HepG2 (cell line): ENCODE results near the gene CBX2. TPM values are rescaled to one million over a fixed set of nuclear protein-coding genes. Genes with fewer than 3 reads are reported as not detected.

Experiments used
- CCDC6 ChIP-seq: sonication (generic); formaldehyde crosslinking; IDR thresholded peaks from 2 replicates; pipeline ENCODE4 v1.8.1; 2022; ENCODE audit warnings: mild to moderate bottlenecking, missing genetic modification reagents, moderate library complexity
- CREB1 ChIP-seq, 2 experiments: fragments of 450-650 bp in 1 of 2; IDR thresholded peaks; 2 replicates each; pipeline ENCODE4 v1.6.1; 2016 to 2017; ENCODE audit warnings: control low read depth in 1 of 2, mild to moderate bottlenecking in 1 of 2, missing compliant biosample characterization in 1 of 2, missing genetic modification characterization in 1 of 2
- ESRRA ChIP-seq: sonication (generic); formaldehyde crosslinking; IDR thresholded peaks from 2 replicates; pipeline ENCODE4 v1.5.1; 2020; ENCODE audit warnings: mild to moderate bottlenecking, low read depth, missing genetic modification reagents
- HOXD1 ChIP-seq: sonication (generic); formaldehyde crosslinking; IDR thresholded peaks from 2 replicates; pipeline ENCODE4 v1.5.0; 2020; ENCODE audit warnings: missing genetic modification reagents
- KDM5B ChIP-seq: sonication (generic); formaldehyde crosslinking; IDR thresholded peaks from 2 replicates; pipeline ENCODE4 v1.4.0; 2020; ENCODE audit warnings: missing genetic modification reagents, mild to moderate bottlenecking, borderline replicate concordance
- KDM6A ChIP-seq: IDR thresholded peaks from 2 replicates; pipeline ENCODE4 v1.6.1; 2016; ENCODE audit warnings: low read depth
- NFKB2 ChIP-seq: sonication (generic); formaldehyde crosslinking; IDR thresholded peaks from 2 replicates; pipeline ENCODE4 v1.4.0; 2020; ENCODE audit warnings: missing genetic modification reagents, borderline replicate concordance
- PCBP2 ChIP-seq: fragments of 200-400 bp; formaldehyde crosslinking; optimal IDR thresholded peaks from 2 replicates; pipeline ENCODE3; 2018; ENCODE audit warnings: low read length, low read depth; ENCODE audit not compliant: poor library complexity, severe bottlenecking
- REPIN1 ChIP-seq: sonication (generic); formaldehyde crosslinking; IDR thresholded peaks from 2 replicates; pipeline ENCODE4 v1.8.0; 2022; ENCODE audit warnings: missing genetic modification reagents, low read depth, mild to moderate bottlenecking, borderline replicate concordance
- SMYD3 ChIP-seq: sonication (generic); formaldehyde crosslinking; IDR thresholded peaks from 2 replicates; pipeline ENCODE4 v1.8.1; 2023; ENCODE audit warnings: mild to moderate bottlenecking, missing genetic modification reagents
- SPEN ChIP-seq: sonication (generic); formaldehyde crosslinking; IDR thresholded peaks from 2 replicates; pipeline ENCODE4 v1.5.1; 2020; ENCODE audit warnings: low read depth, mild to moderate bottlenecking, missing genetic modification reagents
- TRAFD1 ChIP-seq: sonication (generic); formaldehyde crosslinking; IDR thresholded peaks from 2 replicates; pipeline ENCODE4 v1.5.1; 2020; ENCODE audit warnings: missing genetic modification reagents, mild to moderate bottlenecking, borderline replicate concordance
- ZBTB38 ChIP-seq: sonication (generic); formaldehyde crosslinking; IDR thresholded peaks from 2 replicates; pipeline ENCODE4 v1.5.1; 2020; ENCODE audit warnings: mild to moderate bottlenecking, missing genetic modification reagents
- ZNF513 ChIP-seq: sonication (generic); formaldehyde crosslinking; conservative IDR thresholded peaks from 2 replicates; pipeline ENCODE4 v1.5.0; 2020; ENCODE audit warnings: missing genetic modification reagents
- ZNF580 ChIP-seq: IDR thresholded peaks from 2 replicates; pipeline ENCODE4 v1.6.1; 2016; ENCODE audit warnings: low read depth, borderline replicate concordance
- ZNF782 ChIP-seq: sonication (generic); formaldehyde crosslinking; IDR thresholded peaks from 2 replicates; pipeline ENCODE4 v1.4.0; 2020; ENCODE audit warnings: missing genetic modification reagents, mild to moderate bottlenecking, borderline replicate concordance
- polyA plus RNA-seq, 8 experiments: library from polyadenylated mRNA; depleted of rRNA in 3 of 8; stranded (reverse) in 7 of 8; unstranded in 1 of 8; fragments of >200 nt; fragmentation: Illumina TruSeq in 4 of 8; extraction: Trizol in 4 of 8; gene quantifications; 2 replicates each; pipeline versions ENCODE4 v1.2.1 to v1.2.3, GENCODE V29; 2011 to 2016; ENCODE audit warnings: low read depth in 4 of 8, missing spikeins in 1 of 8, mixed read lengths in 1 of 8; ENCODE audit not compliant: insufficient read depth in 1 of 8
- total RNA-seq, 5 experiments: library from RNA; depleted of rRNA; stranded (reverse); fragments of >200 nt; fragmentation: Illumina TruSeq; extraction: Trizol; gene quantifications; 2 replicates each; pipeline ENCODE4 v1.2.3, GENCODE V29; 2016; ENCODE audit warnings: low read depth in 1 of 5
- TF ChIP-seq, protein P1 (sequence below): sonication (generic); formaldehyde crosslinking; IDR thresholded peaks from 2 replicates; pipeline ENCODE4 v1.5.0; 2020; ENCODE audit warnings: missing genetic modification reagents
- TF ChIP-seq, protein P2 (sequence below): sonication (generic); formaldehyde crosslinking; IDR thresholded peaks from 2 replicates; pipeline ENCODE4 v1.4.0; 2020; ENCODE audit warnings: missing genetic modification reagents, borderline replicate concordance
- TF ChIP-seq, protein P3 (sequence below): sonication (generic); formaldehyde crosslinking; IDR thresholded peaks from 2 replicates; pipeline ENCODE4 v1.8.1; 2022; ENCODE audit warnings: low read depth, mild to moderate bottlenecking, missing genetic modification reagents

Gene CBX2
- total and polyA plus RNA-seq, 2 of the 13 experiments (the other 11 are each of a cell fraction or from before 2014, with no cell fraction given), result 14.5 to 31.1 TPM

DNA sequence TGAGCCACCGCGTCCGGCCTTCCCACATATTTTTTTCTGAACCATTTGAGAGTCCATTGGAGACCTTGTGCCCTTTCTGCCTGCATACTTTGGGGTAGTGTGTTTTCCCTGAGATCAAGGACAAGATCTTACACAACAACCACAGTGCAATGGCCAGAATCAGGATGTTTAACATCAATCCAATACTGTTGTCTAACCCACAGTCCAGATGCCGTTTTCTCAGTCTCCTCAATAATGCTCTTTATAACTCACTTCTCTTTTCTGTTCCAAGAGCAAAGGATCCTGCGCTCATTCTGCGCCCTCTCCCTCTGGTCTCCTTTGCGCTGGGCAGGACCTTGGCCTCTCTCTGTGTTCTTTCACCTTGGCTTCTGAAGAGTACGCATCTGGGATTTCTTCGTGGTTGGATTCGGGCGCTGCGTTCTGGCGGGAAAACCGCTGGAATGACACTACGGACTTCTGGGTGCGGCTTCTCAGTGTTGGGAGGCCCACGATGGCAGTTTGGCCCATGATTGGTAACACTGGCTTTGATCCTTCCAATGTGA is 44.7 kb downstream of the CBX2 start (continued):
- TF ChIP-seq CCDC6 (CRISPR knock-in tag) (peak; percentile 65; the same call in 1 of the 2 replicates), SMYD3 (CRISPR knock-in tag) (0 out of 2 replicates have a peak, but pooled peaks have one; percentile 41), ZNF782 (peak; percentile 83; the same call in 1 of the 2 replicates), CREB1 (IDR thresholded peaks at IDR 0.05) (no peak), CREB1 (CRISPR knock-in tag; IDR thresholded peaks at IDR 0.05) (peak; percentile 61), PCBP2 (no peak), ESRRA (CRISPR knock-in tag) (peak; percentile 90), HOXD1 (0 out of 2 replicates have a peak, but pooled peaks have one; percentile 9), TRAFD1 (CRISPR knock-in tag) (no peak), ZNF580 (CRISPR knock-in tag) (peak; percentile 90; the same call in 1 of the 2 replicates), NFKB2 (CRISPR knock-in tag) (peak; percentile 36; the same call in 1 of the 2 replicates), SPEN (CRISPR knock-in tag) (peak; percentile 91), ZNF513 (CRISPR knock-in tag) (no peak), REPIN1 (CRISPR knock-in tag) (peak; percentile 54; the same call in 1 of the 2 replicates), KDM6A (peak; percentile 85), KDM5B (peak; percentile 69; the same call in 1 of the 2 replicates), ZBTB38 (peak; percentile 53; the same call in 1 of the 2 replicates)
- TF ChIP-seq, protein P1, sequence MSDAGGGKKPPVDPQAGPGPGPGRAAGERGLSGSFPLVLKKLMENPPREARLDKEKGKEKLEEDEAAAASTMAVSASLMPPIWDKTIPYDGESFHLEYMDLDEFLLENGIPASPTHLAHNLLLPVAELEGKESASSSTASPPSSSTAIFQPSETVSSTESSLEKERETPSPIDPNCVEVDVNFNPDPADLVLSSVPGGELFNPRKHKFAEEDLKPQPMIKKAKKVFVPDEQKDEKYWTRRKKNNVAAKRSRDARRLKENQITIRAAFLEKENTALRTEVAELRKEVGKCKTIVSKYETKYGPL, result peak; percentile 92; the same call in 1 of the 2 replicates
- TF ChIP-seq, protein P2, sequence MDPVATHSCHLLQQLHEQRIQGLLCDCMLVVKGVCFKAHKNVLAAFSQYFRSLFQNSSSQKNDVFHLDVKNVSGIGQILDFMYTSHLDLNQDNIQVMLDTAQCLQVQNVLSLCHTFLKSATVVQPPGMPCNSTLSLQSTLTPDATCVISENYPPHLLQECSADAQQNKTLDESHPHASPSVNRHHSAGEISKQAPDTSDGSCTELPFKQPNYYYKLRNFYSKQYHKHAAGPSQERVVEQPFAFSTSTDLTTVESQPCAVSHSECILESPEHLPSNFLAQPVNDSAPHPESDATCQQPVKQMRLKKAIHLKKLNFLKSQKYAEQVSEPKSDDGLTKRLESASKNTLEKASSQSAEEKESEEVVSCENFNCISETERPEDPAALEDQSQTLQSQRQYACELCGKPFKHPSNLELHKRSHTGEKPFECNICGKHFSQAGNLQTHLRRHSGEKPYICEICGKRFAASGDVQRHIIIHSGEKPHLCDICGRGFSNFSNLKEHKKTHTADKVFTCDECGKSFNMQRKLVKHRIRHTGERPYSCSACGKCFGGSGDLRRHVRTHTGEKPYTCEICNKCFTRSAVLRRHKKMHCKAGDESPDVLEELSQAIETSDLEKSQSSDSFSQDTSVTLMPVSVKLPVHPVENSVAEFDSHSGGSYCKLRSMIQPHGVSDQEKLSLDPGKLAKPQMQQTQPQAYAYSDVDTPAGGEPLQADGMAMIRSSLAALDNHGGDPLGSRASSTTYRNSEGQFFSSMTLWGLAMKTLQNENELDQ (CRISPR knock-in tag), result peak; percentile 83; the same call in 1 of the 2 replicates
- TF ChIP-seq, protein P3, sequence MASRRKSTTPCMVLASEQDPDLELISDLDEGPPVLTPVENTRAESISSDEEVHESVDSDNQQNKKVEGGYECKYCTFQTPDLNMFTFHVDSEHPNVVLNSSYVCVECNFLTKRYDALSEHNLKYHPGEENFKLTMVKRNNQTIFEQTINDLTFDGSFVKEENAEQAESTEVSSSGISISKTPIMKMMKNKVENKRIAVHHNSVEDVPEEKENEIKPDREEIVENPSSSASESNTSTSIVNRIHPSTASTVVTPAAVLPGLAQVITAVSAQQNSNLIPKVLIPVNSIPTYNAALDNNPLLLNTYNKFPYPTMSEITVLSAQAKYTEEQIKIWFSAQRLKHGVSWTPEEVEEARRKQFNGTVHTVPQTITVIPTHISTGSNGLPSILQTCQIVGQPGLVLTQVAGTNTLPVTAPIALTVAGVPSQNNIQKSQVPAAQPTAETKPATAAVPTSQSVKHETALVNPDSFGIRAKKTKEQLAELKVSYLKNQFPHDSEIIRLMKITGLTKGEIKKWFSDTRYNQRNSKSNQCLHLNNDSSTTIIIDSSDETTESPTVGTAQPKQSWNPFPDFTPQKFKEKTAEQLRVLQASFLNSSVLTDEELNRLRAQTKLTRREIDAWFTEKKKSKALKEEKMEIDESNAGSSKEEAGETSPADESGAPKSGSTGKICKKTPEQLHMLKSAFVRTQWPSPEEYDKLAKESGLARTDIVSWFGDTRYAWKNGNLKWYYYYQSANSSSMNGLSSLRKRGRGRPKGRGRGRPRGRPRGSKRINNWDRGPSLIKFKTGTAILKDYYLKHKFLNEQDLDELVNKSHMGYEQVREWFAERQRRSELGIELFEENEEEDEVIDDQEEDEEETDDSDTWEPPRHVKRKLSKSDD (CRISPR knock-in tag), result 0 out of 2 replicates have a peak, but pooled peaks have one; percentile 46
